ENCODE measurements around the gene PPP1R13B.

- TF ChIP-seq CTCF (IDR thresholded peaks at IDR 0.05; ENCODE audit: low read depth, low read length) (no peak), MAX (IDR thresholded peaks at IDR 0.05; ENCODE audit: low read depth, low read length) (no peak)
Measured at GRCh38 chr14:103711516-103712431, 135.6 kb downstream of the PPP1R13B start.

Measured in NB4 (cell line).